ENCODE measurements around the gene BACH2.
A peak's percentile ranks its signal among the peaks of the same experiment; 100 is the strongest.
"Not testable (repeated sequence)": the region's sequence is repeated elsewhere in the genome, so short reads cannot be mapped to it uniquely, and the experiment has no call there.

The BACH2 gene

DNA sequence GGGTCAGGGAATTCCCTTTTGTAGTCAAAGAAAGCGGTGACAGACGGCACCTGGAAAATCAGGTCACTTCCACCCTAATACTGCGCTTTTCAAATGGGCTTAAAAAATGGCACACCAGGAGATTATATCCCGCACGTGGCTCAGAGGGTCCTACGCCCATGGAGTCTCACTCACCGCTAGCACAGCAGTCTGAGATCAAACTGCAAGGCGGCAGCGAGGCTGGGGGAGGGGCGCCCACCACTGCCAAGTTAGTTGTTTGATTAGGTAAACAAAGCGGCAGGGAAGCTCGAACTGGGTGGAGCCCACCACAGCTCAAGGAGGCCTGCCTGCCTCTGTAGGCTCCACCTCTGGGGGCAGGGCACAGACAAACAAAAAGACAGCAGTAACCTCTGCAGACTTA lies 242.4 kb downstream of the BACH2 start:
- DNase-seq = not testable (repeated sequence)

DNA sequence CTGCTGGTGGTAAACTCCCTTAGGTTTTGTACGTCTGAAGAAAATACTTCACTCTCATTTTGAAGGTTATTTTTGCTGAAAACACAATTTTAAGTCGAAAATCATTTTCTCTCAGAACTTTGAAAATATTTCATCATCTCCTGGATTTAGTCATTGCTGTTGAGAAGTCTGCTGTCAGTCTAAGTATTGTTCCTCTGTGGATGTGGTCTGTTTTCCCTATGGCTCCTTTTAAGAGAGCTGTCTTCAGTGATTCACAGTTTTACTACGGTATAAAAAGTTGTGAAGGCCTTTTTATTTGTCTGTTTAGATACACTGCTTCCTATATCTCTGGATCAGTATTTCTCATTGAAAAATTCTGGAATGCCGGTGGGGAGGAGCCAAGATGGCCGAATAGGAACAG lies 243.0 kb downstream of the BACH2 start:
- DNase-seq = no peak

DNA sequence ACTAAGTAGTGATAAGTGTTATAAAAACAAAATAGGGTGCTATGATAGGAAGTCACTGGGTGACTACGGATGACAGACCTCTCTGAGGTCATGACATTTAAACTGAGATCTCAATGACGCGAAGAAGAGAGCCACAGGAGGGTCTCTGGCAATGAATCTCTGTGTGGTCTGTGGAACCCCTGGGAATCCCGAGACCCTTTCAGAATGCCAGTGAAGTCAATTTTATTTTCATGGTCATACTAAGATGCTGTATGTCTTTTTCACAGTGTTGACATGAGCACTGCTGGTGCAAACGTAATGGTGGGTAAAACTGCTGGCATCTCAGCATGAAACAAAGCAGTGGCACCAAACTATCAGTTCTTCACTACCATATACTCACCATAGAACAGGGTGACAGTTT lies 247.3 kb downstream of the BACH2 start:
- no peak for DNase-seq

DNA sequence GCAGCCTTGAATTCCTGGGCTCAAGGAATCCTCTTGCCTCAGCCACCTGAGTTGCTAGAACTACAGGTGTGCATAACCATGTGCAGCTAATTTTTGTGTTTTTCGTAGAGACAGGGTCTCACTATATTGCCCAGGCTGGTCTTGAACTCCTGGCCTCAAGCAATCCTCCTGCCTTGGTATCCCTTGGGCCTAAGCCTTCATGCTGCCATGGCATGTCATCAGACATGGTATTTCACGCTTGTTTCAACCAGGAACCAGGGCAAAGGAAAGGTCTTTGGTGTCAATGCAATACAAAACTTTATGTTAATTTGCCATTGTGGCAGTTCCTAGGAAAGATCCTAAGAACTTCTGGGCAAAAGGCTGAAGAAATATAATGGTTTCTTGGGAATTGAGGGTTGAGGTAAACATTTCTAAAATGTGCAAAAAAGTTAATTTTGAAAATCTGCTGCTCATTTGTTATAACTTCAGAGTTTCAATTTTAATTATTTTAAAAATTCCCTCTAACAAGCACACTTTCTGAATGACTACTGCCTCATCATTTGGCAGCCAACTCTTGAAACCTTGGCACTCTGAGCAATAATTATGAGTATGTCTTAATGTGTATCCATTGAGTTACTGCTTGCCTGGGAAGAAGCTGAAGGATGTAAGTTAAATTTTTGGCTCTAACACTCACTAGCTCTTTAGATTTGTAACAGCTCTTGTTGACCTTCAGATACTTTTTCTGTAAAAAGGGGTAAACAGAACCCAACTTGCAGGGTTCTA lies 248.3 kb downstream of the BACH2 start:
- DNase-seq = no peak

GRCh38 chr6:90045535-90045934 lies 251.1 kb downstream of the BACH2 start:
- no peak for DNase-seq

DNA sequence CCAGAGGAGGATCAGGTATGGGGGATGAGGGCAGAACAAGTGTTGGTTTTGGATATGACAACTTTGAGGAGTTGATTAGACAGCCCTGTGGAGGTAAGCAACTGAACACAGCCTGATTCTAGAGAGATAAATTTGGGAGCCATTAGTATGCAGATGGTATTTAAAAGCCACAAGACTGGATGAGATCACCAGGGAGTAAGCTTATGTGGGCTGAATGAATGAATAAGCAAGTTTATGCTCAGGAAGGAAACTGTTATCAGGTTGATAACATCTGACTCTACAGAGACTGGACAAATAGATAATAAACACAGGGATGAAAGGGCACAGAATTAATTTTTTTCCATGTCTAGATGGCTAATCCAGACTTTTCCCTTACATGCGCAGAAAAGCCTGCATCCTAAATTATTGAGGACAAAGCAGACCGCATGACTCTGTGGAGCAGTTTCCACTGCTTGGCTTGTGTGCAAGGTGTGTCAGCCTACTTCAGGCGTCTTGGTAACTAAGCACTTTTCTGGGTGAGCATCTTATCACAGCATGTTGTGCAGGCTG lies 251.7 kb downstream of the BACH2 start:
- no peak for DNase-seq

- DNase-seq = no peak
These were observed 252.3 kb downstream of the BACH2 start for GRCh38 chr6:90044182-90044832.

- DNase-seq = no peak
These were observed 255.7 kb downstream of the BACH2 start for GRCh38 chr6:90040931-90041330.

- DNase-seq = no peak
These were observed 256.7 kb downstream of the BACH2 start for GRCh38 chr6:90039911-90040310.

DNA sequence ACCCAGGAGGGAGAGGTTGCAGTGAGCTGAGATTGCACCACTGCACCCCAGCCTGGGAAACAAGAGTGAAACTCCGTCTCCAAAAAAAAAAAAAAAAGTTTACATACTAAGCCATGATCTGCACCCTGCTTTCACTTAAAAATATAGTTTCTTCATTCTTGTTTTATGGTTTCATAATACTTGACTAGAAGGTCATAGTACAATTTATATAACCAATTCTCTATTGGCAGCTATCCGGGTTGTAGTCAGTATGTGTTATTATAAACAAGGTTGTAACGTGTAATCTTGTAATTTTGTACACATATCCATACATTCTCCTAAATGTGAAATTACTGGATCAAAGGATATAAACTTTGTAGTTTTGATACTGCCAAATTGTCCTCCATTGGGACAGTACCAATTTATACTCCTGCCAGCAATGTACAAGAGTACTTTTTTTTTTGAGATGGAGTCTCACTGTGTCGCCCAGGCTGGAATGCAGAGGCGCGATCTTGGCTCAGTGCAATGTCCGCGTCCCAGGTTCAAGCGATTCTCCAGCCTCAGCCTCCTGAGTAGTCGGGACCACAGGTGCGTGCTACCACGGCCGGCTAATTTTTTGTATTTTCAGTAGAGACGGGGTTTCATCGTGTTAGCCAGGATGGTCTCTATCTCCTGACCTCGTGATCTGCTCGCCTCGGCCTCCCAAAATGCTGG lies 257.5 kb downstream of the BACH2 start:
- no peak for DNase-seq

- no peak for DNase-seq
These were observed 259.7 kb downstream of the BACH2 start for GRCh38 chr6:90036963-90037362.

GRCh38 chr6:90035047-90035723 lies 261.5 kb downstream of the BACH2 start:
- DNase-seq = no peak

DNA sequence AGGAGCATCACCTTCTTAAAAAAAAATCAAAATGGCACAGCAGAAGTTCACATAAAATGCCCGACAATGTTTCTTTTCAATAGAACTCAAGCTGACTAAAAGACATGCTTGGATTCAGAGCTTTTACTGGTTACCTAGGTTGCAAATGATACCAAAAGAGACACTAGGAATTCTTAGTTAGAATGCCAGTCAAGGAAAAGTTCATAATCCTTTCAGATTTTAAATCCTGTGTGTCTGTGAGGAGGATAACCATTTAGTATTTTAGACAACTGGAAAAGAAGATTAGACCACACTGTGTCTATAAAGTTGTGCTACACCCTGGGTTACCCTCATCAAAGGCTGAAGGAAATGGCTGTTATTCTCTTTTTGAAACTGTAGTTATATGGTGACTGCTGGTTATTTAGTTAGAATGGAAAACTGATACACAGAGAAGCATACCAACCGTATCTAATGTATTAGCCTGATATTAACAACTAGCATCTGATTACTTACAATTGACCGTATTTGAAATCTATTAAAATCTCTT lies 262.8 kb downstream of the BACH2 start:
- no peak for DNase-seq

DNA sequence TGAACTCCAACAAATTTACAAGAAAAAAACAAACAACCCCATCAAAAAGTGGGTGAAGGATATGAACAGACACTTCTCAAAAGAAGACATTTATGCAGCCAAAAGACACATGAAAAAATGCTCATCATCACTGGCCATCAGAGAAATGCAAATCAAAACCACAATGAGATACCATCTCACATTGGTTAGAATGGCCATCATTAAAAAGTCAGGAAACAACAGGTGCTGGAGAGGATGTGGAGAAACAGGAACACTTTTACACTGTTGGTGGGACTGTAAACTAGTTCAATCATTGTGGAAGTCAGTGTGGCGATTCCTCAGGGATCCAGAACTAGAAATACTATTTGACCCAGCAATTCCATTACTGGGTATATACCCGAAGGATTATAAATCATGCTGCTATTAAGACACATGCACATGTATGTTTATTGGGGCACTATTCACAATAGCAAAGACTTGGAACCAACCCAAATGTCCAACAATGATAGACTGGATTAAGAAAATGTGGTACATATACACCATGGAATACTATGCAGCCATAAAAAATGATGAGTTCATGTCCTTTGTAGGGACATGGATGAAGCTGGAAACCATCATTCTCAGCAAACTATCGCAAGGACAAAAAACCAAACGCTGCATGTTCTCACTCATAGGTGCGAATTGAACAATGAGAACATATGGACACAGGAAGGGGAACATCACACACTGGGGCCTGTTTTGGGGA lies 264.0 kb downstream of the BACH2 start:
- DNase-seq = not testable (repeated sequence)

- DNase-seq = peak; percentile 28
These were observed 267.5 kb downstream of the BACH2 start for GRCh38 chr6:90028995-90029635.

GRCh38 chr6:90028066-90028778 lies 268.4 kb downstream of the BACH2 start:
- DNase-seq = peak; percentile 41

- DNase-seq = no peak
These were observed 270.4 kb downstream of the BACH2 start for GRCh38 chr6:90026216-90026615.

- peak; percentile 70 for DNase-seq
These were observed 271.1 kb downstream of the BACH2 start for GRCh38 chr6:90025523-90026061.

DNA sequence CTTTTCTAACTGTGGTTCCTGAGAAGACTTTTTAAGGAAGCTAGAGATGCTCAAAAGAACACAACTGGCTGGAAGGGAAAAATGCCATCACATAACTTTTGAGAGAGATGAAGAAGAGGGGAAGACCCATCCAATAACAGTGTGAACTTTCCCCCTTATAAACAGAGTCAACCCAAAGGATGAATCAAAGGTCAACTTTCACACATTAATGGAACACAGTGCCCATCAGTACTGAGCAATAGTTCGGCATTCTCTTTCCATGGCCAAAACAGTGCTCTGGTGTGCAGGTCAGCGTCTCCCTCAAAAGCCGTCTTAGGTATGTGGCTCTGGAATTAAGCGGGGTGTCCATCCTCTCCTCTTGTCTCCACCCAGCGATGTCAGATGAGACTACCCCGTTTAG lies 272.0 kb downstream of the BACH2 start:
- DNase-seq = no peak

GRCh38 chr6:90021711-90022110 lies 274.9 kb downstream of the BACH2 start:
- no peak for DNase-seq

DNA sequence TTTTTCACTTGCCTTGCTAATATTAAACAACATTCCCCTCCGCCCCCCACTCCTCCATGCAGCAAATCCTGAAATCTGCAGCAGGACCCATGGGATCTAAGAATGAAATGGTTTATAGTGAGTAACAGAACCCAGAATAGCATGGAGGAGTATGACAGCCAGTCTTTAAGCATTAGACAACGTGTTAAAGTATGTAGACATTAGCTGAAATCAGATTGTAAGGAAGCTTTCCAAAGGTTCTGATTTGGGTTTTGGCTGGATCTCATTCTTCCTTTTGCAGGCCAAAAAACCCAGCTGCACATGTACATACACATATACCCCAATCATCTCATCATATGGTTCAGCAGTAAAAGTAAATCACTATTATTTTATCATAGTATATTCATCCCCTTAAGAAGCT lies 275.9 kb downstream of the BACH2 start:
- DNase-seq = no peak

Measured in activated CD4-positive, alpha-beta T cell treated with anti-CD3 and anti-CD28 coated beads for 48 hours (primary cell).